K562 (cell line): ENCODE results near the gene UBL7. TPM values are rescaled to one million over a fixed set of nuclear protein-coding genes. Genes with fewer than 3 reads are reported as not detected.

Source experiments
- ATAC-seq: fragments of 200-7000 bp; cut with Tn5 transposase; 3 replicates; pipeline ENCODE4 v1.9.1; 2020; ENCODE audit warnings: moderate library complexity
- BruUV-seq: library from RNA; stranded (reverse); fragments of 400-500 nt; replicated peaks from 2 replicates; lab custom pipeline; 2021; lab: Mats Ljungman, UMichigan
- CTCF ChIA-PET: fragments of 300-600 bp; formaldehyde crosslinking; extraction: SDS; loops from one replicate; lab custom pipeline; 2021; ENCODE audit warnings: low intra/inter-chr PET ratio; lab: Yijun Ruan, JAX
- POLR2A ChIA-PET: fragments of 300-600, 350-650 bp; sonication (Branson Sonifier 250); formaldehyde crosslinking; extraction: SDS; loops from one replicate; lab custom pipeline; 2021; ENCODE audit warnings: antibody characterized with exemption, inconsistent platforms; lab: Yijun Ruan, JAX
- DNase-seq, 4 experiments: peaks; one replicate each; pipeline versions ENCODE4 v3.0.0 to v3.0.0-alpha.2; 2011 to 2018; ENCODE audit warnings: low spot score in 3 of 4, mixed read lengths in 3 of 4; ENCODE audit errors: extremely low read depth in 1 of 4
- FAIRE-seq: peaks from 2 replicates; lab custom pipeline; 2011; peaks lifted over from hg19 to GRCh38; lab: Jason Lieb, UNC
- H2AFZ ChIP-seq: 2 replicates; pipeline ENCODE4 v1.6.0; 2011; ENCODE audit warnings: low read depth, low read length, control low read depth, inconsistent platforms
- H3K27ac ChIP-seq: fragments of 200-600 bp; 3 replicates; pipeline ENCODE4 v1.8.0; 2011; ENCODE audit warnings: low read depth, mild to moderate bottlenecking, control low read depth, inconsistent platforms, low read length, moderate library complexity, mixed read lengths; ENCODE audit errors: extremely low read depth
- H3K27me3 ChIP-seq, 2 experiments: fragments of 300-600 bp in 1 of 2; 2 replicates in 1 of 2; 3 replicates in 1 of 2; pipeline versions ENCODE4 v1.6.0 to v1.8.0; 2011; ENCODE audit warnings: inconsistent platforms in 2 of 2, low read length in 2 of 2, mild to moderate bottlenecking in 1 of 2, mixed read lengths in 1 of 2, moderate library complexity in 1 of 2; ENCODE audit not compliant: control insufficient read depth in 2 of 2, insufficient read depth in 2 of 2
- H3K36me3 ChIP-seq: fragments of 300-600 bp; 3 replicates; pipeline ENCODE4 v1.8.0; 2011; ENCODE audit warnings: mild to moderate bottlenecking, low read length, inconsistent platforms; ENCODE audit not compliant: control insufficient read depth, insufficient read depth
- H3K4me1 ChIP-seq, 2 experiments: fragments of 200-600 bp in 1 of 2; replicated peaks in 1 of 2; 2 replicates in 1 of 2; 3 replicates in 1 of 2; pipeline versions ENCODE4 v1.5.1 to v1.8.0; 2011; ENCODE audit warnings: inconsistent platforms in 2 of 2, low read length in 2 of 2, mild to moderate bottlenecking in 1 of 2, mixed read lengths in 1 of 2, moderate library complexity in 1 of 2; ENCODE audit not compliant: control insufficient read depth in 2 of 2, insufficient read depth in 2 of 2
- H3K4me2 ChIP-seq: 2 replicates; pipeline ENCODE4 v1.6.1; 2011; ENCODE audit warnings: low read length, control low read depth, inconsistent platforms, mixed read lengths; ENCODE audit not compliant: insufficient read depth
- H3K4me3 ChIP-seq: fragments of 200-600 bp; sonication (generic), shearing (Covaris generic); 2 replicates; pipeline ENCODE4 v1.5.1; 2016; ENCODE audit warnings: control low read depth, inconsistent platforms
- H3K79me2 ChIP-seq: fragments of 200-600 bp; 3 replicates; pipeline ENCODE4 v1.8.0; 2011; ENCODE audit warnings: low read length, inconsistent platforms; ENCODE audit not compliant: control insufficient read depth, insufficient read depth
- H3K9ac ChIP-seq, 2 experiments: 2 replicates each; pipeline versions ENCODE4 v1.6.0 to v1.6.1; 2011; ENCODE audit warnings: low read depth in 2 of 2, low read length in 2 of 2, control low read depth in 1 of 2, inconsistent platforms in 1 of 2, mild to moderate bottlenecking in 1 of 2, mixed read lengths in 1 of 2; ENCODE audit not compliant: insufficient read depth in 1 of 2
- H3K9me1 ChIP-seq: one replicate; pipeline ENCODE4 v1.6.0; 2011; ENCODE audit warnings: inconsistent platforms, mild to moderate bottlenecking, low read length, moderate library complexity; ENCODE audit not compliant: control insufficient read depth, insufficient read depth
- H3K9me3 ChIP-seq: replicated peaks from 2 replicates; pipeline ENCODE4 v1.5.1; 2011; ENCODE audit warnings: low read depth, low read length, inconsistent platforms; ENCODE audit not compliant: control insufficient read depth, insufficient read depth
- H4K20me1 ChIP-seq: replicated peaks from 2 replicates; pipeline ENCODE4 v1.6.1; 2011; ENCODE audit warnings: low read length, inconsistent platforms, mixed read lengths; ENCODE audit not compliant: control insufficient read depth, insufficient read depth
- BRD4 ChIP-seq: fragments of 200-600 bp; sonication (generic); IDR thresholded peaks from 2 replicates; pipeline ENCODE4 v1.6.1; 2017; ENCODE audit warnings: inconsistent platforms
- MEIS2 ChIP-seq: fragments of 450-650 bp; IDR thresholded peaks from 2 replicates; pipeline ENCODE4 v1.6.1; 2014; ENCODE audit warnings: mild to moderate bottlenecking; ENCODE audit not compliant: partially characterized antibody
- RBM14 ChIP-seq: fragments of 200-400 bp; formaldehyde crosslinking; IDR thresholded peaks from 2 replicates; pipeline ENCODE4 v1.6.1; 2018; ENCODE audit warnings: low read depth, mild to moderate bottlenecking, low read length, moderate library complexity, borderline replicate concordance; ENCODE audit not compliant: insufficient read depth
- SPI1 ChIP-seq: IDR thresholded peaks from 2 replicates; pipeline ENCODE4 v1.6.1; 2011; ENCODE audit warnings: low read depth, low read length, control low read depth, borderline replicate concordance
- ZFP1 ChIP-seq: fragments of 450-650 bp; formaldehyde crosslinking; IDR thresholded peaks from 2 replicates; pipeline ENCODE4 v1.4.0; 2020; ENCODE audit warnings: mild to moderate bottlenecking, mixed read lengths
- ZNF146 ChIP-seq: IDR thresholded peaks from one replicate; pipeline ENCODE4 v1.6.1; 2018; ENCODE audit warnings: missing compliant biosample characterization; ENCODE audit not compliant: unreplicated experiment
- ZNF212 ChIP-seq: fragments of 450-650 bp; formaldehyde crosslinking; IDR thresholded peaks from 2 replicates; pipeline ENCODE4 v1.4.0; 2020; ENCODE audit warnings: mild to moderate bottlenecking
- ZNF239 ChIP-seq: fragments of 250-450 bp; sonication (Bioruptor Pico); IDR thresholded peaks from 2 replicates; pipeline ENCODE4 v1.4.0; 2020; ENCODE audit warnings: mild to moderate bottlenecking
- ZNF551 ChIP-seq: fragments of 250-450 bp; sonication (Bioruptor Pico); IDR thresholded peaks from 2 replicates; pipeline ENCODE4 v1.5.0; 2021; ENCODE audit warnings: mild to moderate bottlenecking, moderate library complexity
- WGBS: fragments of 100-300 bp; shearing (Covaris generic); methylation state at CpG from one replicate; pipeline ENCODE4 v1.1.6; 2016; ENCODE audit warnings: low coverage, mixed read lengths; ENCODE audit not compliant: insufficient coverage; ENCODE audit errors: missing lambda C conversion rate; 5-methylcytosine and 5-hydroxymethylcytosine counted together
- in situ Hi-C: fragments of 300-500 bp; cut with MboI; formaldehyde crosslinking; loops from 4 replicates; pipeline ENCODE4 v1.15.0; 2018; ENCODE audit warnings: inconsistent platforms, mixed read lengths
- intact Hi-C: fragments of 100-400 bp; cut with micrococcal nuclease; formaldehyde crosslinking; loops from 2 replicates; pipeline ENCODE4 v1.14.2; 2022
- polyA plus RNA-seq, 8 experiments: library from polyadenylated mRNA; depleted of rRNA in 4 of 8; stranded (reverse) in 5 of 8; unstranded in 3 of 8; fragments of >200 nt; fragmentation: Nextera tagmentation in 2 of 8; fragmentation: Illumina TruSeq in 1 of 8; extraction: Ambion mirVana in 2 of 8; extraction: Trizol in 1 of 8; gene quantifications; 2 replicates each; pipeline versions ENCODE4 v1.2.1 to v1.2.3, GENCODE V29; 2011 to 2014; ENCODE audit warnings: inconsistent platforms in 1 of 8, missing spikeins in 1 of 8
- total RNA-seq, 7 experiments: library from RNA; depleted of rRNA in 6 of 7; stranded (reverse); fragments of >200 nt in 6 of 7; fragmentation: Illumina TruSeq in 2 of 7; extraction: Trizol in 2 of 7; gene quantifications; 2 replicates each; pipeline versions ENCODE4 v1.2.1 to v1.2.3, GENCODE V29; 2011 to 2021; ENCODE audit warnings: low replicate concordance in 1 of 7
- TF ChIP-seq, protein P1 (sequence below): fragments of 450-650 bp; IDR thresholded peaks from 2 replicates; pipeline ENCODE4 v1.6.1; 2014; ENCODE audit warnings: low read depth, mild to moderate bottlenecking, moderate library complexity, borderline replicate concordance
- TF ChIP-seq, protein P2 (sequence below): fragments of 250-450 bp; sonication (Bioruptor Pico); IDR thresholded peaks from 2 replicates; pipeline ENCODE4 v1.4.0; 2020; ENCODE audit warnings: mild to moderate bottlenecking, moderate library complexity

The UBL7 gene
- total and polyA plus RNA-seq, 9 of the 15 experiments (the other 6 are each of a cell fraction or from before 2014, with no cell fraction given) = 19.2 to 63.4 (median 44.9) TPM

DNA sequence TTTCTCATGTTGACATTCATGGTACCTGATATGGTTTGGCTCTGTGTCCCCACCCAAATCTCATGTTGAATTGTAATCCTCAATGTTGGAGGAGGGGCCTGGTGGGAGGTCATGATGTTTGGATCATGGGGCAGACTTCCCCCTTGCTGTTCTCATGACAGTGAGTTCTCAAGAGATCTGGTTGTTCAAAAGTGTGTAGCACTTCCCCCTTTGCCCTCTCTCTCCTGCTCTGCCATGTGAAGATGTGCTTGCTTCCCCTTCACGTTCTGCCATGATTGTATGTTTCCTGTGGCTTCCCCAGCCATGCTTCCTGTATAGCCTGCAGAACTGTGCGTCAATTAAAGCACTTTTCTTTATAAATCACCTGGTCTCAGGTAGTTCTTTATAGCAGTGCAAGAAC, 3.3 kb upstream of the UBL7 start:
- Histone ChIP-seq H3K36me3 (peaks cover 16% of the 10 kb centered on the region; the same call in 2 of the 3 replicates), H3K79me2 (peaks cover 44% of the 10 kb centered on the region), H4K20me1 (peaks cover 4% of the 10 kb centered on the region; the same call in 1 of the 2 replicates), H3K4me2 (peak overlapping the region; percentile 47), H3K9me3 (no peaks in the 10 kb centered on the region), H3K9me1 (no peaks in the 10 kb centered on the region), H3K4me3 (no peak overlapping the region), H3K4me1 (peaks cover 15 to 16% of the 10 kb centered on the region in 2 experiments; a peak in 4 of 5 replicates), H3K27ac (peak overlapping the region; percentile 21; the same call in 2 of the 3 replicates), H2AFZ (peak overlapping the region; percentile 14; the same call in 1 of the 2 replicates), H3K27me3 (no peaks in the 10 kb centered on the region), H3K9ac (no peak overlapping the region)
- no TSS peak for BruUV-seq
- DNase-seq (no peak), ATAC-seq (no peak), FAIRE-seq (peak; percentile 6)
- in situ Hi-C loops (no loop called here), intact Hi-C loops (loop anchor here (2.0 to 5.0 kb wide), 3 partner anchors 19 to 148 kb away; partner anchors contain the start of gene ARID3B)
- 27% methylated on average over 2 of the region's 2 CpGs for WGBS
- ChIA-PET CTCF (no interaction called here), POLR2A (interaction anchor here (1.1 kb wide), 1 partner anchor 13 kb away, joined by 4 read pairs; no protein-coding TSS in a partner anchor)
- no peak for TF ChIP-seq ZNF239 (CRISPR knock-in tag)
- peak; percentile 60; the same call in 1 of the 2 replicates for TF ChIP-seq SPI1
- no peak for TF ChIP-seq ZFP1 (CRISPR knock-in tag)

DNA sequence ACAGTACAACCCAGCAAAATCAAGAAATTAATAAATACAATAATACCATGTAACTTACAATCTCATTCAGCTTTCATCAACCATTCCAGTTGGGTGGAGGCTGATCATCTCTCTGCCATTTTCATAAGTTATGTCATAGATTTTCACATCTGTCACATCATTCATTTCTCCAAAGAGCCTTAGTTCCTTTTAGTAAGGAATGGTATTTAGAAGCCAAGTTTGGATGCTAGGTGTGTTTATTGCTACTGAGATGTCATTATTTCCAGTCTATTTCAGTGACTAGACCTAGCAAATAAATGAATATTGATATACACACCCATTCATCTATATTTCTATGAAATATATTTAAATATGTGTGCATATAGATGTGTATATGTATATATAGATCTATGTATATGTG, 2.7 kb upstream of the UBL7 start:
- DNase-seq (no peak), FAIRE-seq (no peak), ATAC-seq (no peak)
- intact Hi-C loops = loop anchor here (2.0 to 5.0 kb wide), 3 partner anchors 19 to 149 kb away; partner anchors contain the start of gene ARID3B
- Histone ChIP-seq H3K4me2 (peak overlapping the region; percentile 100), H3K4me1 (peaks cover 16% of the 10 kb centered on the region in 2 experiments; a peak in 4 of 5 replicates), H3K9me3 (no peaks in the 10 kb centered on the region), H3K9me1 (no peaks in the 10 kb centered on the region), H4K20me1 (peaks cover 4% of the 10 kb centered on the region; the same call in 1 of the 2 replicates), H3K79me2 (peaks cover 44% of the 10 kb centered on the region), H3K4me3 (peak overlapping the region; percentile 73), H3K27ac (0 out of 3 replicates have a peak overlapping the region, but pooled peaks have one; percentile 10), H3K36me3 (peaks cover 14% of the 10 kb centered on the region; the same call in 2 of the 3 replicates), H2AFZ (no peak overlapping the region), H3K27me3 (no peaks in the 10 kb centered on the region), H3K9ac (peak overlapping the region in 1 of 2 experiments; percentile 91; a peak in 1 of 4 replicates)
- in situ Hi-C loops = no loop called here
- no TSS peak for BruUV-seq
- CTCF ChIA-PET = no interaction called here
- POLR2A ChIA-PET = no interaction called here
- TF ChIP-seq ZNF146 (CRISPR knock-in tag) = no peak
- TF ChIP-seq, protein P1, sequence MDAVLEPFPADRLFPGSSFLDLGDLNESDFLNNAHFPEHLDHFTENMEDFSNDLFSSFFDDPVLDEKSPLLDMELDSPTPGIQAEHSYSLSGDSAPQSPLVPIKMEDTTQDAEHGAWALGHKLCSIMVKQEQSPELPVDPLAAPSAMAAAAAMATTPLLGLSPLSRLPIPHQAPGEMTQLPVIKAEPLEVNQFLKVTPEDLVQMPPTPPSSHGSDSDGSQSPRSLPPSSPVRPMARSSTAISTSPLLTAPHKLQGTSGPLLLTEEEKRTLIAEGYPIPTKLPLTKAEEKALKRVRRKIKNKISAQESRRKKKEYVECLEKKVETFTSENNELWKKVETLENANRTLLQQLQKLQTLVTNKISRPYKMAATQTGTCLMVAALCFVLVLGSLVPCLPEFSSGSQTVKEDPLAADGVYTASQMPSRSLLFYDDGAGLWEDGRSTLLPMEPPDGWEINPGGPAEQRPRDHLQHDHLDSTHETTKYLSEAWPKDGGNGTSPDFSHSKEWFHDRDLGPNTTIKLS = no peak
- TF ChIP-seq MEIS2 = peak; percentile 41
- no peak for TF ChIP-seq ZNF551
- TF ChIP-seq BRD4 = no peak
- no peak for TF ChIP-seq RBM14
- no peak for TF ChIP-seq ZNF212
- TF ChIP-seq, protein P2, sequence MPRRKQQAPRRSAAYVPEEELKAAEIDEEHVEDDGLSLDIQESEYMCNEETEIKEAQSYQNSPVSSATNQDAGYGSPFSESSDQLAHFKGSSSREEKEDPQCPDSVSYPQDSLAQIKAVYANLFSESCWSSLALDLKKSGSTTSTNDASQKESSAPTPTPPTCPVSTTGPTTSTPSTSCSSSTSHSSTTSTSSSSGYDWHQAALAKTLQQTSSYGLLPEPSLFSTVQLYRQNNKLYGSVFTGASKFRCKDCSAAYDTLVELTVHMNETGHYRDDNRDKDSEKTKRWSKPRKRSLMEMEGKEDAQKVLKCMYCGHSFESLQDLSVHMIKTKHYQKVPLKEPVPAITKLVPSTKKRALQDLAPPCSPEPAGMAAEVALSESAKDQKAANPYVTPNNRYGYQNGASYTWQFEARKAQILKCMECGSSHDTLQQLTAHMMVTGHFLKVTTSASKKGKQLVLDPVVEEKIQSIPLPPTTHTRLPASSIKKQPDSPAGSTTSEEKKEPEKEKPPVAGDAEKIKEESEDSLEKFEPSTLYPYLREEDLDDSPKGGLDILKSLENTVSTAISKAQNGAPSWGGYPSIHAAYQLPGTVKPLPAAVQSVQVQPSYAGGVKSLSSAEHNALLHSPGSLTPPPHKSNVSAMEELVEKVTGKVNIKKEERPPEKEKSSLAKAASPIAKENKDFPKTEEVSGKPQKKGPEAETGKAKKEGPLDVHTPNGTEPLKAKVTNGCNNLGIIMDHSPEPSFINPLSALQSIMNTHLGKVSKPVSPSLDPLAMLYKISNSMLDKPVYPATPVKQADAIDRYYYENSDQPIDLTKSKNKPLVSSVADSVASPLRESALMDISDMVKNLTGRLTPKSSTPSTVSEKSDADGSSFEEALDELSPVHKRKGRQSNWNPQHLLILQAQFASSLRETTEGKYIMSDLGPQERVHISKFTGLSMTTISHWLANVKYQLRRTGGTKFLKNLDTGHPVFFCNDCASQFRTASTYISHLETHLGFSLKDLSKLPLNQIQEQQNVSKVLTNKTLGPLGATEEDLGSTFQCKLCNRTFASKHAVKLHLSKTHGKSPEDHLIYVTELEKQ (CRISPR knock-in tag) = no peak
